ENCODE measurements around the gene NPLOC4.

Gene NPLOC4

DNA sequence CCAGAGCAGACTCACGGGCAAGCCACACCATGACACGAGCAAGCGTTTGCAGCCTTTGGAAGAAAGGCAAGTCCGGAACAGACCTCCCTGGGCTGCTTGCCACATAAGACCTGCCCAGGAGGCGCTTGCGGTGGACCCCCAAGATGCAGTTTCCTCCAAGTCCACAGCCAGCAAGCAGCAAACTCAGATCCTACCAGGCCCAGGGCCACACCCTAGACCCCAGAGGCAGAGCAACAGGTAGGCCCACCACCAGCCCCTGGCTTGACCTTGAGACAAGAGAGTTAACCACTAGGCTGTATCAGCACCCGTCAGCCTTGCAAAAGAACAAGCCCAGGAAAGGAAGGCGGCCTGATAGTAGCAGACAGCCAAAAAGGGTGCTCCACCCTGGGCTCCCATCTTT is 87.1 kb downstream of the NPLOC4 start:
- DNase-seq (ENCODE audit: low read depth in 2 of 2, low spot score in 1 of 2): no peak

DNA sequence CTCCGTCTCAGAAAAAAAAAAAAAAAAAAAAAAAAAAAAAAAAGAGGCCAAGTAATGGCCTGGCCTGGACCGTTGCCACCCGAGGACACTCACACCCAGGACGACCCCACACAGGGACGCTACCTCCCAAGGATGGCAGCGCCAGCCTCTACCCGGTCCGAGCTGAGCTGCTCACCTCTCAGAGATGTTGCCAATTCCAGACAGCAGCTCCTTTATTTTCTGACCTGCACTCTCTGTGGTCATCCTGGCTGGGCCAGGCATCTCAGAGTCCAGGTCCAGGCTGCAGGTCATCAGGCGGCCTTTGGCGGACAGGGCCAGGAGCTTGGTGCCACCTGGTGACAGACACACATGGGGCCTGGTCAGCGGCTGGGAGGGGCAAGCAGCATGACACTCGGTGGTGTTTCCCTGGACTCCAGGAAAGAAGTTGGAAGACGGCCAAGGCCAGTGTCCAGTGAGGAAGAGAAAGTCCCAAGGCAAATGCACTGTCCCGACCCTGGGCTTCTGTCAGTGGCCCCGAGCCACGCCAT is 87.8 kb downstream of the NPLOC4 start:
- no peak for DNase-seq (ENCODE audit: low read depth in 2 of 2, low spot score in 1 of 2)

GRCh38 chr17:81547614-81547982 is 89.3 kb downstream of the NPLOC4 start:
- no peak for DNase-seq (ENCODE audit: low read depth in 2 of 2, low spot score in 1 of 2)

- DNase-seq (ENCODE audit: low read depth in 2 of 2, low spot score in 1 of 2): no peak
Measured at GRCh38 chr17:81546906-81547613, 89.9 kb downstream of the NPLOC4 start.

DNA sequence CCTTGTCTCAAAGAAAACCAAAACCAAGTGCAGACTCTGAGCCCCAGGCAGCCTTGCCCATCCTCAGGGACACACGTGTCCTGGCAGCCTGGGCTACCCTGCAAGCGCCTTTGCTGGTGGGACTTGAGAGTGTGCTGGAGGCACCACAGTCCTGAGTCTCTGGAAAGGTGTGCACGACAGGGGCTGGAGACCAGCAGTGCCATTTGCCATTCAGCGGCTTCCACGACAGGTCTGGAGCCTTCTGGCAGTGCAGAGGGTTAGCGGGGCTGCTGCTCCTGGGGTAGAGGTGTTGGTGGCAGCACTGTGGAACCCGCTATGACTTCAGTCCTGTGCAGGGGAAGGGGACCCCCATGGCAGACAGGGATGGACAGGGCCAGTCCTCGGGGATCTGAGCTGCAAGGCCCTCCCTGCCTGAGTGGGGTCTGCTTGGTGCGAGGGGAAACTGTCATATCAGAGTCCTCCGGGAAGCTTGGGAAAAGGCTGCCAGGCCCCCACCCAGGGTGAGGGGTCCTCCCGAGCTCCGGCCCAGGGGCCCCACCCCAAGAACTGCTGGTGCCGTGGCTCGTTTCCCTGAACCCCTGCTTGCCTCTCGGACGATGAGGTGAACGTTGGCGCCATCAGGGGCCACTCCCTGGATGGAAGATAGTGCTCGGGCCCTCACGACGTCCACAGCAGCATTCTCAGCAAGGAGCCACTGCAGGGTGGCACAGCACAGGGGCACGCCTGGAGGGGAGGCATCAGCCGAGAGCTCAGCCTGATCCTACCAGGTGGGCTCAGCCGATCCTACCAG is 91.6 kb downstream of the NPLOC4 start:
- no peak for DNase-seq (ENCODE audit: low read depth in 2 of 2, low spot score in 1 of 2)

DNA sequence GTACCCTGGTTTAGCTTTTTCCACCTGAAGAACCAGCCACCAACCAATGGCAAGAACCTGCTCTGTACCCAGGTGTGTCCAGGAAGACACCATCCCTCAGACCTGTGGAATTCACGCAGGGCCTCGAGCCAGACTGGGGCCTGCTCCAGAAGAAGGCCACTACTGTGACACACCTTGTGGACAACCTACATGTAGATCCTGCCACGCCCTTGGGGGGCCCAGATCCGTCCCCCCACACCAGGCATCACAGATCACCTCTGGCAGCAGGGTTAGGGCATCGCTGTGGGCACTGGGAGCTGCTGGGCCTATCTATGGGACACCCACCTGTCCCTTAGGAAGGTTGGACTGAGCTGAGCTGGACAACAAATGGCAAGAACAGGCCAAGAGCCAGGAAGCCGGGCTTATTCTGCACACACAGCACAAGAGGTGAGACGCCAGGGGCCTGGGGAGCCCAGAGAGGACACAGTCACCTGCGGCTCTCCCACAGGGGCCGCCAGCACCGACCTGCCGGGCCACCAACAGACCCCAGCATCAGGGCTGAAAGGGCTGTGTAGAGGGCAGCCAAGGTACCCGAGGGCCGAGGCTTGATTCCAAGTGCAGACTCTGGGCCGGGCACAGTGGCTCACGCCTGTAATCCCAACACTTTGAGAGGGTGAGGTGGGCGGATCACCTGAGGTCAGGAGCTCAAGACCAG is 92.5 kb downstream of the NPLOC4 start:
- no peak for DNase-seq (ENCODE audit: low read depth in 2 of 2, low spot score in 1 of 2)

GRCh38 chr17:81543756-81544155 is 93.2 kb downstream of the NPLOC4 start:
- DNase-seq (ENCODE audit: low read depth in 2 of 2, low spot score in 1 of 2): no peak

DNA sequence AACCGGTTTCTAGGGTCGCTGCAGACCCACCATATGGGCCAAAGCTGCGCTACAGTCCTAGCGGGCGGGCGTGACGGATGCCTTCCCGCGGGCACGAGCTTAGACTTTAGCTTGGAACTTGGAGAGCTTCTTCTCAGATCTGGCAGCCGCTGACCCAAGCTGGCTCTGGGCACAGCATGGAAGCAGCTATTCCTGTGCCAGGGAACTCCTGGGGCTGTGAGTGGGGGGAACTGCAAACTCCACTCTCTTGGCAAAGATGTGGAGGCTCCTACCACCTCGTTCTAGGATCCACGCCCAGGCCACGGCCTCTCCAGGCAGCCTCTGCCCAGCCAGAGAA is 93.6 kb downstream of the NPLOC4 start:
- DNase-seq (ENCODE audit: low read depth in 2 of 2, low spot score in 1 of 2): no peak

DNA sequence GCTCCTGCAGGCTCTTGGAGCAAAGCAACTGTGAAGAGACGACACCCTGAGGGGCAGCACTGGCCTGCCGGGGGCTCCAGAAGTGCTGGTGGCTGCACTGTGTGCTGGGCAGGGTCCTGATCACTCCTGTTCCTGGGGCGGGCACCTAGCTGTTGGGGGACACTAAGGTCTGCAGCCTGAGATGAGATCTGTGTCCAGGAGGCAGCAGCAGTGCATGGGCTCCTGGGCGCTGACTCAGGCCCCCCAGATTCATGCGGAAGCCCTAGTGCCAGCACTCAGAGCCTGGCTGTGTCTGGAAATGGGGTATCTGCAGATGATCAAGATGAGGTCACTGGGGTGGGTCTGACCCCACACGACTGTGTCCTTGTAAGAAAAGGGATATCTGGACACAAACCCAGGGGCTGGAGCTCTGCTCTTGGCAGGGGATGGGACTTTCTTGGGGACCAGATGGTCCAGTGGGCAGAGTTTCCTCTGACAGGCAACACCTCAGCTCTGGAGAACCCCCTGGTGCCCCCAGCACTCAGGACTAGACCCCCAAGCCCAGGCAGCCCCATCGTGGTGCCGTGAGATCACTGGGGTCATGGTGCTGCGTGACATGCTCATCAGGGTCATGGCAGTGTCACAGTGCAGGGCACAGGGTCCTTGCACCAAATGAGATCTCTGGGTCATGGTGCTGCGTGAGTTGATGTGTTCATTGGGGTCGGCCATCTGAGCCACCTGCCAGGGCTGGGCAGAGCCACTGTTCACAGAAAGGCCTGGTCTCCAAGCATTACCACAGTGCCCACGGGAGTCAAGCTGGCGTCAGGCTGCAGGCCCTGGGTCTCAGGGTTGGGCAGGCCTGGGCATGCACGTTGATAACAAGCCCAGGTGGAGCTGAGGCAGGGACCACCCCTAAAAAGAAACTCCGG is 94.2 kb downstream of the NPLOC4 start:
- no peak for DNase-seq (ENCODE audit: low read depth in 2 of 2, low spot score in 1 of 2)

- DNase-seq (ENCODE audit: low read depth in 2 of 2, low spot score in 1 of 2): no peak
Measured at GRCh38 chr17:81541123-81541522, 95.8 kb downstream of the NPLOC4 start.

DNA sequence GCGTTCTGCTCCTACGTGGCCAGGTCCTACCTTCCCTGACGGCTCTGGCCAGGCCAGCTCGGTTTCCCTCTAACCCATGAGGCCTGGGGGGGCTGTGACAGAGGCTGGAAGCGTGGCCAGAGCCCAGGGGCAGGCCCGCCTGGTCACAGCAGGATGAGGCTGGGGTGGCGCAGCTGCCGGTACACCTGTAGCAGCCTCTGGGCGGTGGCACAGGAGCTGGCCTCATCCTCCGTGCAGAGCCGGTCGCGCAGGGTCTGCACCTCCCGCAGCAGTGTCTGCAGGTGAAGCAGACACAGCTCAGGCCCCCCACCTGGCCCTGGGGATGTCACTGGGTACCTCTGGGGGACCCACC is 96.3 kb downstream of the NPLOC4 start:
- DNase-seq (ENCODE audit: low read depth in 2 of 2, low spot score in 1 of 2): no peak

GRCh38 chr17:81539961-81540675 is 96.8 kb downstream of the NPLOC4 start:
- no peak for DNase-seq (ENCODE audit: low read depth in 2 of 2, low spot score in 1 of 2)

DNA sequence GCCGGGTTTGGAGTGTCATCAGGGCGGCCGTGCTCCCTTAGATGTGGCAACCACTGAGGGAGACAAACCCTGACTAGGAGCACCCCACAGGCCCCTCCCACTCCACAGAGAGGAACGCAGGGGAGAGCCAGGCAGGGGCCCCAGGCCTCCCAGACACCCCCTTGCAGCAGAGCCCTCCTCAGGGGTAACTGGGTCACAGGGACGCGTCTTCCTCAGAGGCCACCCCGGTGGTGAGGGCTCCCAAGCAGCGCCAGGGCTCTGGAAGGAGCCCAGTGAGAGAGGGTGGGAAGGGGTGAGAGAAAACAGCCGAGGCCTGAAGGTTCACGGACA is 97.4 kb downstream of the NPLOC4 start:
- DNase-seq (ENCODE audit: low read depth in 2 of 2, low spot score in 1 of 2): no peak

DNA sequence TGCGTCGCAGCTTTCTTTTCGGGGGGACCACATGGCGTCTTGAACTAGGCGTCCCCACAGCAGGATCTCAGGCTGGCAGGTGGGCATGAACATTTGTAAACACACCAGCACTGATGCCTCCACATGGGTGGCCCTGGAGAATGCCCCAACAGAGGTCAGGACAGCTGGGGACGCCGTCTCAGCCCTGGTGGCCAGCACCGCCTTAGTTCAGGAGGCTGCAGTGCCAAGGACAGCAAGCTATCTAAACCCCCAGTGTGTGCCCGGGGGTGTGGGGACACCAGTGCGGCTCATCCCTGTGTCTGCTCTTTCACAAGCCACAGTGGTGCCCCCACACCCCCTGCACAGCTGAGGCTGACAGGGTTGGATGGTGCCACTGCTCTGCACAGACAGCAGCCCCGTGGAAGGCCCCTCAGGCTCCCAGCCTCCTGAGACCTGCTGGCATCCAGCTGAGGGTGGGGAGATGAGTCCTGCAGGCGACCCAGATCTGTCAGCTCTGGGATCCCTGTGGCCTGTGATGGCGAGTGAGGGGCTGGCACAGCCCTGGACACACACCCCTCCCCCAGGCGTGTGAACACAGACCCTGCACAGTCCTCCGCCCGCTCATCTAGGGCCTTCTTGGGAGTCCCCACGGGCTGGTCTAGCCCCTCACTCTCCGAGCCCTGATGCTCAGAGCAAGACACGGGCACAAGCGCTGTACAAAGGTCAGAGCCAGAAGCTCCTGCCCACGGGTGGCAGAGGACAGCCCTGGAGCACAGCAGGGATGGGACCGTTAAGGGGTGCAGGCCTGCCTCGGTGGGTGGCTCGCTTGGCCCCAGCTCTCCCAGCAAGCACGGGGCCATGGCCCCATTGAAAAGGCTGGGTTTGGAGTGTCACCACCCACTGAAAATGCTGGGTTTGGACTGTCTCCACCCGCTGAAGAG is 98.0 kb downstream of the NPLOC4 start:
- DNase-seq (ENCODE audit: low read depth in 2 of 2, low spot score in 1 of 2): no peak

- no peak for DNase-seq (ENCODE audit: low read depth in 2 of 2, low spot score in 1 of 2)
Measured at GRCh38 chr17:81537856-81538555, 98.9 kb downstream of the NPLOC4 start.

- no peak for DNase-seq (ENCODE audit: low read depth in 2 of 2, low spot score in 1 of 2)
Measured at GRCh38 chr17:81537343-81537855, 99.5 kb downstream of the NPLOC4 start.

GRCh38 chr17:81536299-81537290 is 100.3 kb downstream of the NPLOC4 start:
- no peak for DNase-seq (ENCODE audit: low read depth in 2 of 2, low spot score in 1 of 2)
